ENCODE measurements around the gene USP48. TPM values are rescaled to one million over a fixed set of nuclear protein-coding genes. Genes with fewer than 3 reads are reported as not detected.
A peak's percentile ranks its signal among the peaks of the same experiment; 100 is the strongest.

USP48 gene
- total and polyA plus RNA-seq, 2 of the 13 experiments (the other 11 are each of a cell fraction or from before 2014, with no cell fraction given) = 30.4 to 30.7 TPM

GRCh38 chr1:21703318-21703963 is 79.5 kb downstream of the USP48 start:
- in situ Hi-C loops (cut with HindIII; ENCODE audit: extremely low pct_ligation_motif_present, low pct_unique_long_range_greater_than_20kb) = loop anchor here (10.0 kb wide), 1 partner anchor 261 kb away; no protein-coding TSS in a partner anchor
- Histone ChIP-seq H3K79me2 (ENCODE audit: insufficient read depth, low read length) (no peaks in the 10 kb centered on the region), H3K27ac (ENCODE audit: extremely low read length, insufficient read depth, low read length) (peak overlapping the region; percentile 17), H4K20me1 (ENCODE audit: insufficient read depth, low read length) (0 out of 2 replicates have a peak, but pooled peaks cover 5% of the 10 kb centered on the region), H3K4me2 (ENCODE audit: low read depth, low read length) (no peak overlapping the region), H3K4me3 (replicated peaks in 1 of 3; ENCODE audit: insufficient read depth in 1 of 3, low read depth in 2 of 3, low read length in 3 of 3) (no peak overlapping the region), H3K36me3 (replicated peaks in 1 of 2; ENCODE audit: control insufficient read depth in 1 of 2, insufficient read depth in 2 of 2, low read length in 2 of 2) (peaks cover 12 to 47% of the 10 kb centered on the region in 2 experiments), H3K9me3 (ENCODE audit: low read length) (no peaks in the 10 kb centered on the region), H2AFZ (ENCODE audit: low read length) (no peak overlapping the region), H3K4me1 (ENCODE audit: insufficient read depth, low read length) (peaks cover 41% of the 10 kb centered on the region), H3K27me3 (ENCODE audit: control insufficient read depth in 1 of 2, insufficient read depth in 2 of 2, low read length in 2 of 2) (no peaks in the 10 kb centered on the region), H3K9ac (ENCODE audit: insufficient read depth, low read depth, low read length) (no peak overlapping the region)
- peak; percentile 39 for DNase-seq (ENCODE audit: low spot score)
- POLR2A ChIA-PET = no interaction called here
- WGBS (ENCODE audit: low lambda C conversion rate) = 93% methylated on average over 3 of the region's 3 CpGs
- CTCF ChIA-PET (ENCODE audit: low intra/inter-chr PET ratio, low total read pairs) = interaction anchor here (1.2 to 2.0 kb wide), 2 partner anchors 260 to 320 kb away, joined by 7 to 8 read pairs; no protein-coding TSS in a partner anchor
- no TSS peak for BruUV-seq (replicated peaks)
- peak; percentile 71; the same call in 2 of the 3 replicates for ATAC-seq
- peak; percentile 70; the same call in 1 of the 2 replicates for TF ChIP-seq ARID3A (IDR thresholded peaks at IDR 0.05; ENCODE audit: low read depth, low read length)
- no peak for TF ChIP-seq BCL6 (CRISPR knock-in tag; IDR thresholded peaks at IDR 0.05)
- no peak for TF ChIP-seq SMYD3 (CRISPR knock-in tag; IDR thresholded peaks at IDR 0.05)
- peak; percentile 55; the same call in 1 of the 2 replicates for TF ChIP-seq SMC3 (IDR thresholded peaks at IDR 0.05; ENCODE audit: low read length)
- no peak for TF ChIP-seq DPF2 (CRISPR knock-in tag; IDR thresholded peaks at IDR 0.05; ENCODE audit: borderline replicate concordance, low read depth)
- TF ChIP-seq STAG1 (CRISPR knock-in tag; IDR thresholded peaks at IDR 0.05) = peak; percentile 62
- TF ChIP-seq SATB2 (CRISPR knock-in tag; IDR thresholded peaks at IDR 0.05) = no peak
- no peak for TF ChIP-seq ZNF766 (CRISPR knock-in tag; IDR thresholded peaks at IDR 0.05; ENCODE audit: borderline replicate concordance)
- no peak for TF ChIP-seq ZIK1 (CRISPR knock-in tag; IDR thresholded peaks at IDR 0.05; ENCODE audit: borderline replicate concordance, low read depth)
- peak; percentile 49 for TF ChIP-seq CTCF (CRISPR knock-in tag; IDR thresholded peaks at IDR 0.05)
- no peak for TF ChIP-seq DR1 (CRISPR knock-in tag; IDR thresholded peaks at IDR 0.05)
- no peak for TF ChIP-seq ZNF501 (CRISPR knock-in tag; IDR thresholded peaks at IDR 0.05)
- peak; percentile 62 for FAIRE-seq
- intact Hi-C loops (cut with micrococcal nuclease; ENCODE audit: unreplicated experiment) = loop anchor here (1.0 kb wide), 1 partner anchor 79 kb away; no protein-coding TSS in a partner anchor
